Activated naive CD4-positive, alpha-beta T cell treated with anti-CD3 and anti-CD28 coated beads, Interleukin-2, amount 10 ng/mL, durations not matched to agents 7 days and 5 days (primary cell): Measurements from ENCODE around the gene CEP89.

Experiments
- CTCF ChIA-PET: fragments of 350-600 bp; sonication (Branson Sonifier 250); formaldehyde crosslinking; loops from one replicate; lab custom pipeline; 2021; ENCODE audit warnings: antibody characterized with exemption; lab: Charles Lee
- DNase-seq: peaks from one replicate; pipeline ENCODE4 v3.0.0-alpha.2; 2020
- H3K27ac Mint-ChIP-seq: one replicate; pipeline ENCODE4 v1.8.0; 2021; ENCODE audit warnings: mild to moderate bottlenecking, moderate library complexity, mixed read lengths
- H3K27me3 Mint-ChIP-seq: one replicate; pipeline ENCODE4 v1.8.0; 2021; ENCODE audit warnings: mild to moderate bottlenecking, mixed read lengths
- H3K36me3 Mint-ChIP-seq: one replicate; pipeline ENCODE4 v1.8.0; 2021; ENCODE audit warnings: mixed read lengths
- H3K4me1 Mint-ChIP-seq: one replicate; pipeline ENCODE4 v1.8.0; 2021; ENCODE audit warnings: mixed read lengths
- H3K4me3 Mint-ChIP-seq: one replicate; pipeline ENCODE4 v1.8.0; 2021; ENCODE audit warnings: mild to moderate bottlenecking, moderate library complexity, mixed read lengths
- H3K9me3 Mint-ChIP-seq: one replicate; pipeline ENCODE4 v1.8.0; 2021; ENCODE audit warnings: mixed read lengths

Gene CEP89

DNA sequence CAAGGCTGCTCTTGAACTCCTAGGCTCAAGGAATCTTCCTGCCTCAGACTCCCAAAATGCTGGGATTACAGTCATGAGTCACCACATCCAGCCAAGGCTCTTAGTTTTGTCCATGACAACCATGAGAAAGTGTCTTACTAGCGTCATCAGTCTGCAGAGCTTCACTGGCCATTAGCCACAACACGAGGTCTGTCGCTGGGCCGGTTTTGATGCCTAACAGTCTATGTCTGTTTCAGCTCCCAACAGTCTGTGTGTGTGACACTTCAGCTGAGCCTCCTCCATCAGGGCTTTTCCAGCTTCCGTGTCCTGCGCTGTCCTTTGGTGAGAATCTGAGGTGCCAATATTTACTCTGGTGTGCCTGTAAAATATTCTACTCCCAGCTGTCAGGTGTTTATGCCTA is 47.6 kb downstream of the CEP89 start:
- H3K9me3 Mint-ChIP-seq: peaks cover 7% of the 10 kb centered on the region
- H3K4me1 Mint-ChIP-seq: no peaks in the 10 kb centered on the region
- CTCF ChIA-PET: interaction anchor here (1.0 kb wide), 1 partner anchor 12 kb away, joined by 3 read pairs; no protein-coding TSS in a partner anchor
- H3K4me3 Mint-ChIP-seq: no peak overlapping the region
- H3K27ac Mint-ChIP-seq: no peak overlapping the region
- no peaks in the 10 kb centered on the region for H3K27me3 Mint-ChIP-seq
- no peak for DNase-seq
- peaks cover 25% of the 10 kb centered on the region for H3K36me3 Mint-ChIP-seq

DNA sequence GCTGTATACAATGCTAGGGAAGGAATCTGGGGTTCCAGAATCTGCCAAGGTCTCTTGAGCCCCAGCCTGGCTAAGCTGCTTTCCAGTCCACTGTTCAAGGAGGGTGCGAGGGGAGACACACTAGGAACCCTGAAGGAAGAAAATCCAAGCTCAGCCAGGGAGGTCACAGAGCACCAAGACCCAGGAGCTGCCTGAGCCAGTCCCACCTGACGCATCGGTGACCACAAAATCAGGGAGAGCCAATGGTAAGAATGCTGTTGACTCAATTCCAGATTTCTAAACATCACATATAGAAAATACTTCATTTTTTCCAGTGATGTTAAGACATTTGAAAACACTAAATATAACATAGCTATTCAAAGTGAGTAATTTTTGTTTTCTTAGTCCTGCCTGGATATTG is 50.1 kb downstream of the CEP89 start:
- DNase-seq: no peak
- CTCF ChIA-PET: interaction anchor here (1.2 kb wide), 1 partner anchor 231 kb away, joined by 6 read pairs; no protein-coding TSS in a partner anchor
- no peaks in the 10 kb centered on the region for H3K27me3 Mint-ChIP-seq
- H3K4me1 Mint-ChIP-seq: peaks cover 6% of the 10 kb centered on the region
- peaks cover 14% of the 10 kb centered on the region for H3K36me3 Mint-ChIP-seq
- H3K27ac Mint-ChIP-seq: no peak overlapping the region
- no peaks in the 10 kb centered on the region for H3K9me3 Mint-ChIP-seq
- H3K4me3 Mint-ChIP-seq: no peak overlapping the region

DNA sequence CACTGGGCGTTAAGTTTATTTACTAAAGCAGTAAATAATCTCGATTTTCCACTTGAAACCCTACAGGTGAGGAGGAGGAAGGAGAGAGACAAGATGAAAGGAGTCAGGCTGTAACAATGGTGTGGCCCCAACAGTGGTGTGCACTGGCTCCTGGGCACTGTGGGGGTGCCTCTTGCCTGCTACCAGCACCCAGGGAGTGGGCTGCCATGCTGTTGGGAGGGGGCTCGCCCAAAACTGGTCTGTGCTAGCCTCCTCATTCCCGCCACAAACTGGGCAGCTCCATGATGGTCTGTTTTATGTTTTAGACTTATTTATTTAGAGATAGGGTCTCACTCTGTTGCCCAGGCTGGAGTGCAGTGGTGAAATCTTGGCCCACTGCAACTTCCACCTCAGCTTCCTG is 52.4 kb downstream of the CEP89 start:
- no peak for DNase-seq
- no peaks in the 10 kb centered on the region for H3K27me3 Mint-ChIP-seq
- CTCF ChIA-PET: no interaction called here
- H3K36me3 Mint-ChIP-seq: peaks cover 9% of the 10 kb centered on the region
- H3K4me3 Mint-ChIP-seq: no peak overlapping the region
- peaks cover 6% of the 10 kb centered on the region for H3K4me1 Mint-ChIP-seq
- no peak overlapping the region for H3K27ac Mint-ChIP-seq
- H3K9me3 Mint-ChIP-seq: no peaks in the 10 kb centered on the region

DNA sequence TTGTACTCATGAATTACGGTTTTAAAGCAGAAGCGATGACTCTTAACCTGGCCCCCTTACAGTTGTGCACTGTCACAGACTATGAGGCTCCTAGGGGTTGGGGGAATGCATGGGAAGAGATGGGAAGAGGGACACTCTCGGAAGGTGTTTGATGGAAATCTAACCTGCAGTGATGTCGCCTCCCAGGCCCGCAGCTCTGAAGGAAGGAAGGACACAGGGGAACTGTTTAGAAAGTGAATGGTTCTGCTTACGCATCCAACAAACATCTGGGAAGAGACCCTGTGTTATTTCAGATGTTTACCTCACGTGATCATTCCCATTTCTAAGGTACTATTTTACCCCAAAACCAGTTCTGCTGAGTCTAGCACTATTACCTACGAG is 54.2 kb downstream of the CEP89 start:
- no peaks in the 10 kb centered on the region for H3K27me3 Mint-ChIP-seq
- CTCF ChIA-PET: no interaction called here
- DNase-seq: no peak
- H3K27ac Mint-ChIP-seq: peak overlapping the region; percentile 11
- no peak overlapping the region for H3K4me3 Mint-ChIP-seq
- no peaks in the 10 kb centered on the region for H3K9me3 Mint-ChIP-seq
- H3K4me1 Mint-ChIP-seq: peaks cover 6% of the 10 kb centered on the region
- peaks cover 6% of the 10 kb centered on the region for H3K36me3 Mint-ChIP-seq

DNA sequence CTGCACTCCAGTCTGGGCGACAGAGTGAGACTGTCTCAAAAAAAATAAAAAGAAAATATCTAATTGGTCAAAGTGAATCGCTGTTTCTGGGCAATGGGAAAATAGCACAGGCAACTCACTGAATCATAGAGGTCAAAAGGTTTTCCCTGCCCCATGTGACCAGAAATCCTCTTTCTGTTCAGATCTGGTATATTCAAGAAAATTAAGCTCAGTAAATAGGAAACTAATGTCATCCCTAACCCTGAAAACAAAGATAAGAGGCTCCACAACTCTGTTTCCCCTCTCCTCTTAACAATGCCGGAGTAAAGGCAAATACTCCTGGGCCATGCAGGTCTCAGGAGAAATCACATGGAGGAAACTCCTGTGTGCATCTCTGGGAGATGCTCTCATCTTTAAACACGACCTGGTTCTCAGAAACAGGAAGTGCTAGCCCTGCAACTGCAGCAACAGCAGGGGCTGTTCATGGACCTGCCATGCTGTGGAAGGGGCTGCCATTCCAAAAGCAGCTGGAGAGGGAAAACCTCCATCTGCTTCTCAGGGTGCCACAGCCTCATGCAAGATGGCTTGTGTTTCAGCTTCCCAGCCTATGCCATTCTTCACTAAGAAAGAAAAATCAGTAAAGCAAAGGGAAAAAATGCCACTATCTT is 54.7 kb downstream of the CEP89 start:
- H3K4me1 Mint-ChIP-seq: peaks cover 6% of the 10 kb centered on the region
- no peak for DNase-seq
- no peaks in the 10 kb centered on the region for H3K9me3 Mint-ChIP-seq
- no peaks in the 10 kb centered on the region for H3K27me3 Mint-ChIP-seq
- peaks cover 5% of the 10 kb centered on the region for H3K36me3 Mint-ChIP-seq
- CTCF ChIA-PET: no interaction called here
- H3K27ac Mint-ChIP-seq: peak overlapping the region; percentile 11
- H3K4me3 Mint-ChIP-seq: no peak overlapping the region

DNA sequence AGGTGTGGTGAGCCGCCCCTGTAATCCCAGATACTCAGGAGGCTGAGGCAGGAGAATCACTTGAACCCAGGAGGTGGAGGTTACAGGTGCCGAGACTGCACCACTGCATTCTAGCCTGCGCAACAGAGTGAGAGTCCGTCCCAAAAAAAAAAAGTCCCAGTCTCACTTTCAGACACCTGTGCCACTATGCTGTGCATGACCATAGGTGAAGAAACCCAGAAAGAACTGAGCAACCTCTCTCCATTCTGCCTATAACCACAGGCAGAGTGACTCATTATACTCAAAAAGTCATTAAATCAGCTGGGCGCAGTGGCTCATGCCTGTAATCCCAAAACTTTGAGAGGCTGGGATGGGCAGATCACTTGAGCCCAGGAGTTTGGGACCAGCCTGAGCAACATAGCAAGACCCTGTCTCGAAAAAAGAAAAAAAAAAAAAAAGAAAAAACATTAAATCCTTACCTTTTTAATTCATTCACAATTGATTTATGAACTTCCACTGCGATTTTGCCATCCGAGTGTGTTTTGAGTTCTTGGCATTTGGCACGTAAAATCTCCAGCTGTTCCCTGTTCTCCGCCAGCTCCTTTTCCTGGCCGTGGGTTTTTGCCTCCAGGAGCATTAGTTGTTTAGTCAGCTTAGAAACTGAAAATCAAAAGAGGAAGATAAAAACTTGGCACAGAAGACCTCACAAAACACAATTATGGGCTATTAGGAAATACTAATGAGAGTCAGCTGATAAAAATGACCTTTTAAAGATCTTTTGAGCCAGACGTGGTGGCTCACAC is 56.7 kb downstream of the CEP89 start:
- Mint-ChIP-seq H3K4me3 (no peak overlapping the region), H3K4me1 (peaks cover 6% of the 10 kb centered on the region), H3K27ac (no peak overlapping the region), H3K36me3 (peaks cover 5% of the 10 kb centered on the region), H3K27me3 (no peaks in the 10 kb centered on the region), H3K9me3 (no peaks in the 10 kb centered on the region)
- CTCF ChIA-PET: interaction anchor here (1.0 kb wide), 1 partner anchor 61 kb away, joined by 3 read pairs; no protein-coding TSS in a partner anchor
- DNase-seq: no peak

DNA sequence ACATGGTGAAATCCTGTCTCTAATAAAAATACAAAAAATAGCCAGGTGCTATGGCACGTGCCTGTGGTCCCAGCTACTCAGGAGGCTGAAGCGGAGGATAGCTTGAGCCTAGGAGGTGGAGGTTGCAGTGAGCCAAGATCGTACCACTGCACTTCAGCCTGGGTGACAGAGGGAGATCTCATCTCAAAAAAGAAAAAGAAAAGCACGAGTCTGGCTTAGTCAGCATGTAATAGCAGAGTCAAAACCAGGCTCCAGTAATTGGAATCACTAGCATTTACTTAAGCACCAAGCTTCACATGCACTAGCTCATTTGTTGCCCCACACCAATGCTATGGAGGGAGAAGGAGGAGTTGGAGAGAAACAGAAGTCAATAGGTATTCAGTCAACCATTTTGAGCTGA is 60.3 kb downstream of the CEP89 start:
- Mint-ChIP-seq H3K4me3 (no peak overlapping the region), H3K36me3 (peaks cover 13% of the 10 kb centered on the region), H3K9me3 (no peaks in the 10 kb centered on the region), H3K4me1 (no peaks in the 10 kb centered on the region), H3K27ac (no peak overlapping the region), H3K27me3 (no peaks in the 10 kb centered on the region)
- CTCF ChIA-PET: interaction anchor here (1.6 kb wide), 1 partner anchor 13 kb away, joined by 3 read pairs; no protein-coding TSS in a partner anchor
- no peak for DNase-seq

DNA sequence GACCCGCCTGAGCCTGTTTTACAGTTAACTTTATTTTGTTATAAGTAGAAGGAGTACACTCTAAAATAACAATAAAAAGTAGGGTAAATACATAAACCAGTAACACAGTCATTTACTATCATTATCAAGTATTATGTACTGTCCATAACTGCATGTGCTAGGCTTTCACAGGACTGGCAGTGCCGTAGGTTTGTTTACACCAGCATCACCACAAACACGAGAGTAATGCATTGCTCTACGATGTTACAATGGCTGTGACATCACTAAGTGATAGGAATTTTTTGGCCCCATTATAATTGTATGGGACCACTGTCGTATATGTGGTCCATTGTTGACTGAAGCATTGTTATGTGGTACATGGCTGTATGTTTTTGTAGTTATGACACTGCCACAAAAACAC is 60.9 kb downstream of the CEP89 start:
- Mint-ChIP-seq H3K4me1 (no peaks in the 10 kb centered on the region), H3K27me3 (no peaks in the 10 kb centered on the region), H3K36me3 (peaks cover 13% of the 10 kb centered on the region), H3K4me3 (no peak overlapping the region), H3K9me3 (no peaks in the 10 kb centered on the region), H3K27ac (no peak overlapping the region)
- DNase-seq: no peak
- CTCF ChIA-PET: no interaction called here

DNA sequence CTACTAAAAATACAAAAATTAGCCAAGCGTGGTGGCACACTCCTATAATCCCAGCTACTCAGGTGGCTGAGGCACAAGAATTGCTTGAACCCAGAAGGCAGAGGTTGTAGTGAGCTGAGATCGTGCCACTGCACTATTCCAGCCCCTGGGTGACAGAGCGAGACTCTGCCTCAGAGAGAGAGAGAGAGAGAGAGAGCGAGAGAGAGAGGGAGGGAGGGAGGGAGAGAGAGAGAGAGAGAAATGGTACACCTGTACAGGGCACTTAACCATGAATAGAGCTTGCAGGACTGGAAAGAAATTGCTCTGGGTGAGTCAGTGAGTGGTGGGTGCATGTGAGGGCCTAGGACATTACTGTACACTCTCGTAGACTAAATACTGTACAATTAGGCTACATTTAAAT is 61.7 kb downstream of the CEP89 start:
- no peaks in the 10 kb centered on the region for H3K9me3 Mint-ChIP-seq
- H3K4me3 Mint-ChIP-seq: no peak overlapping the region
- H3K27me3 Mint-ChIP-seq: no peaks in the 10 kb centered on the region
- no peak for DNase-seq
- H3K27ac Mint-ChIP-seq: no peak overlapping the region
- CTCF ChIA-PET: no interaction called here
- peaks cover 13% of the 10 kb centered on the region for H3K36me3 Mint-ChIP-seq
- H3K4me1 Mint-ChIP-seq: no peaks in the 10 kb centered on the region

DNA sequence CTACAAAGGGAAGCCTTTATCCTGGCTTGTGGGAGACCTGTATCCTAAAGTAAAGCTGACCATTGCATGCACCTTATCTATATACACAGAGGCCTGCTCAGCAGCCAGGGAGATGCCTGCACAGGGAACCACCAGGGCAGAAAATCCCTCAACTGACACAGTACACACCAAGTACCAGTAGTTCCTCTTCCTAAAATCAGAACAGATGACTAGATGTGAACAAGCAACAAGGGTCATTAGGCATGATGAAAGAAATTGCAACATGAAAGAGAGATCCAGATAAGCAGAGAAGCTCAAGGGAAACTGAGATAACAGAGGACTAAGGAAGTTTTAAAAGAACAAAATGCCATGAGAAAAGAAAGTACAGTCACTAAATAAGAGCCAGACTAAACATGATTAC is 62.5 kb downstream of the CEP89 start:
- no peak overlapping the region for H3K27ac Mint-ChIP-seq
- no peak for DNase-seq
- peaks cover 13% of the 10 kb centered on the region for H3K36me3 Mint-ChIP-seq
- no peaks in the 10 kb centered on the region for H3K9me3 Mint-ChIP-seq
- H3K27me3 Mint-ChIP-seq: no peaks in the 10 kb centered on the region
- H3K4me1 Mint-ChIP-seq: no peaks in the 10 kb centered on the region
- CTCF ChIA-PET: no interaction called here
- H3K4me3 Mint-ChIP-seq: no peak overlapping the region

DNA sequence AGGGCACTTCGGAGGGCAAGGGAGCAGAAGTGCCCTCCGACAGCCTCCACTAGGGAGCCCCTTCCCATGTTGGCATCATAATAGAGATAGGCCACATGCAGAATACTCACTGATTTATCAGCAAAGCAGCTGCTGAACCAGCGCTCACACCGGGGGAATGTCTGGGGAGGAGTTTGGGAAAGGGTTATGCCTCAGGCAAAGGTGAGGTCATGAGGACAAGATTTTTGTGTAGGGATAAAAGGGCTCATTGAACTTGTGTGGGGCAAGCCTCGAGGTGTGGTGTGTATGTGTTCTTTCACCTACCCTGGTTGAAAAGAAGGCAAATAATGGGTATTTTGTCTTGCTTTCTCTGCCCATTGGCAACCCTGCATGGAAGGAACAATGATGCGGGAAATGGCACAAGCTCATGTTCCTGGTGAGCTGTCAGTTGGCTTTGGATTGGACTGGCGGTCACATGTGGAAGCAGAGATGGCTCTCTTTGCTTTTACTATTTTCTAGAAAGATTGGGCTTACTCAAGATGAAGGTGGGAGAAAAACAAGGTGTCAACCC is 63.0 kb downstream of the CEP89 start:
- Mint-ChIP-seq H3K27me3 (no peaks in the 10 kb centered on the region), H3K4me1 (no peaks in the 10 kb centered on the region), H3K36me3 (peaks cover 13% of the 10 kb centered on the region), H3K4me3 (no peak overlapping the region), H3K9me3 (no peaks in the 10 kb centered on the region), H3K27ac (no peak overlapping the region)
- CTCF ChIA-PET: no interaction called here
- no peak for DNase-seq

DNA sequence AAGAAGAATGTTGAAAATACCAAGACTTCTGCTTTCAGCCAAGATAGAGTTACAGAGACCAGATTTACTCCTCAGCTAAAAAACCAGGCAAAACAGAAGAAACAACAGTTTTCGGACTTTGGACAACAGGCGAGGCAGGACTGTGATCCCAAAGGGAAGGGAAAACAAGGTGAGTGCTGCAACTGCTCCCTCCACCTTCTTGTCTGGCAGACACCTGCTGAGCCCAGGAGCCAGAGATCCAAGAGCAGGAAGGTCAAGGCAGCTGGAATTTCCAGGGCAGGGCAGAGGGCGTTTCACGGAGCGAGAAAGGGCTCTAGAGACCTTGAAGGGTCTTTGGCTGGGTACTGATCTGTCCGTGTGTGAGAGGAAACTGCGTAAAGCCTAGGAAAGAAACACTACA is 69.3 kb downstream of the CEP89 start:
- Mint-ChIP-seq H3K4me3 (no peak overlapping the region), H3K36me3 (peaks cover 8% of the 10 kb centered on the region), H3K27me3 (no peaks in the 10 kb centered on the region), H3K9me3 (no peaks in the 10 kb centered on the region), H3K27ac (no peak overlapping the region), H3K4me1 (no peaks in the 10 kb centered on the region)
- no peak for DNase-seq
- CTCF ChIA-PET: no interaction called here

DNA sequence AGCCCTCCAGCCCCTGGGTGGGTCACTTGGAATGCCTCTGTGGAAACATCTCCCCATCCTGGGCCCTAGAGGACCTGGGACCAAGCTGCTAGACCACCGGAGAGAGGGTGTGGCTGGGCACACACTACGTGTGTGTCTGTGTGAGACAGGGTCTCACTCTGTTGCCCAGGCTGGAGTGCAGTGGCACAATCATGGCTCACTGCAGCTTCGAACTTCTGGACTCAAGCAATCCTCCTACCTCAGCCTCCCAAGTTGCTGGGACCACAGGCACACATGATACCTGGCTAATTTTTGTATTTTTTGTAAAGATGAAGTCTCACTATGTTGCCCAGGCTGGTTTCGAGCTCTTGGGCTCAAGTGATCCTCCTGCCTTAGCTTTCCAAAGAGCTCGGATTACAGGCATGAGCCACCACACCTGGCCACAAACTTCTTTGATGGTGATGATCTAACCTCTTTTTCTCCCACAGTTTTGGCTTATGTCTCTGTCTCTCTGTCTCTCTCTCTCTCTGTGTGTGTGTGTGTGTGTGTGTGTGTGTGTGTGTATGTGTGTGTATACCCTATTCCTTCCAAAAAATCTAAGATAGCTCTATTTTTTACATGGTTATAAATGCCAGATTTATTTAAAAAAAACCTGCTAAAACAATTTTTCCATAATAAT is 70.1 kb downstream of the CEP89 start:
- Mint-ChIP-seq H3K4me3 (no peak overlapping the region), H3K36me3 (peaks cover 14% of the 10 kb centered on the region), H3K4me1 (no peaks in the 10 kb centered on the region), H3K27ac (no peak overlapping the region), H3K9me3 (no peaks in the 10 kb centered on the region), H3K27me3 (no peaks in the 10 kb centered on the region)
- CTCF ChIA-PET: no interaction called here
- no peak for DNase-seq

DNA sequence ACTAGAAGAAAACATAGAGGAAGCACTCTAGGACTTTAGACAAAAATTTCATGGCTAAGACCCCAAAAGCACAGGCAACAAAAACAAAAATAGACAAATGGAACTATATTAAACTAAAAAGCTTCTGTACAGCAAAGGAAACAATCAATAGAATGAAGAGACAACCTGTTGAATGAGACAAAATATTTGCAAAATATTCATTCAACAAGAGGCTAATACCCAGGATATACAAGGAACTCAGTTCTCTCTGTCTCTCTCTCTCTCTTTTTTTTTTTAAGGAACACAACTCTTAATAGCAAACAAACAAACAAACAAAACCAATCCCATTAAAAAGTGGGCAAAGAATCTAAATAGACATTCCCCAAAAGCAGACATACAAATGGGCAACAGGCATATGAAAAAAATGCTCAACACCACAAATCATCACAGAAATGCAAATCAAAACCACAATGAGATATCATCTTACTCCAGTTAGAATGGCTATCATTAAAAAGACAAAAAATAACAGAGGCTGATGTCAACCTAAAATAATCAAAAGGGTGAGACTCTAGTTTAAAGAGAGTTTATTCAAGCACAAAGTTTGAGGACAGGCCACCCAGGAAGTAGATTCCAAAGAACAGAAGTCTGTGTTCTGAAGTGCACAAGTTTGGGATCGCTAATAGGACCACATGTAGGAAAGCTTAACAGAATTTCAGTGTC is 75.1 kb downstream of the CEP89 start:
- H3K9me3 Mint-ChIP-seq: peaks cover 14% of the 10 kb centered on the region
- H3K27ac Mint-ChIP-seq: no peak overlapping the region
- DNase-seq: no peak
- H3K27me3 Mint-ChIP-seq: no peaks in the 10 kb centered on the region
- peaks cover 33% of the 10 kb centered on the region for H3K36me3 Mint-ChIP-seq
- no peaks in the 10 kb centered on the region for H3K4me1 Mint-ChIP-seq
- CTCF ChIA-PET: no interaction called here
- H3K4me3 Mint-ChIP-seq: no peak overlapping the region
